ENCODE measurements around the gene COL4A1.

COL4A1 gene

GRCh38 chr13:110109910-110110309 lies 197.0 kb downstream of the COL4A1 start:
- H3K9me2 ChIP-seq (replicated peaks; ENCODE audit: insufficient read depth, low read length), result no peaks in the 10 kb centered on the region
- H3K9ac ChIP-seq (ENCODE audit: low read length), result no peak overlapping the region
- no peak overlapping the region for H3K4me2 ChIP-seq (ENCODE audit: low read depth, low read length)
- no peak overlapping the region for H2AFZ ChIP-seq (ENCODE audit: low read length)
- DNase-seq, result no peak
- H3K4me1 ChIP-seq (ENCODE audit: low read length), result no peaks in the 10 kb centered on the region
- H3K79me2 ChIP-seq (ENCODE audit: low read length), result no peaks in the 10 kb centered on the region
- no peak overlapping the region for H3K4me3 ChIP-seq (ENCODE audit: low read length)
- H3K9me3 ChIP-seq (replicated peaks; ENCODE audit: insufficient read depth, low read length), result no peaks in the 10 kb centered on the region
- no peaks in the 10 kb centered on the region for H3K27me3 ChIP-seq (replicated peaks; ENCODE audit: insufficient read depth, low read length)
- no peak overlapping the region for H3K27ac ChIP-seq (ENCODE audit: low read length)
- no peaks in the 10 kb centered on the region for H3F3A ChIP-seq (ENCODE audit: insufficient read depth, low read length)
- no peaks in the 10 kb centered on the region for H3K36me3 ChIP-seq (replicated peaks; ENCODE audit: insufficient read depth, low read length)
- TF ChIP-seq EZH2 (optimal IDR thresholded peaks at IDR 0.05; ENCODE audit: low read depth, low read length) (no peak), EZH2phosphoT487 (IDR thresholded peaks at IDR 0.05; ENCODE audit: low read length) (no peak), CTCF (IDR thresholded peaks at IDR 0.05; ENCODE audit: low read length) (no peak)
- H4K20me1 ChIP-seq (ENCODE audit: insufficient read depth, low read length), result no peaks in the 10 kb centered on the region

GRCh38 chr13:110109140-110109783 lies 197.7 kb downstream of the COL4A1 start:
- no peaks in the 10 kb centered on the region for H3K9me3 ChIP-seq (replicated peaks; ENCODE audit: insufficient read depth, low read length)
- no peaks in the 10 kb centered on the region for H4K20me1 ChIP-seq (ENCODE audit: insufficient read depth, low read length)
- no peak overlapping the region for H3K27ac ChIP-seq (ENCODE audit: low read length)
- H3K79me2 ChIP-seq (ENCODE audit: low read length), result no peaks in the 10 kb centered on the region
- no peaks in the 10 kb centered on the region for H3F3A ChIP-seq (ENCODE audit: insufficient read depth, low read length)
- no peaks in the 10 kb centered on the region for H3K9me2 ChIP-seq (replicated peaks; ENCODE audit: insufficient read depth, low read length)
- no peak for DNase-seq
- no peak overlapping the region for H3K9ac ChIP-seq (ENCODE audit: low read length)
- H3K27me3 ChIP-seq (replicated peaks; ENCODE audit: insufficient read depth, low read length), result no peaks in the 10 kb centered on the region
- no peaks in the 10 kb centered on the region for H3K36me3 ChIP-seq (replicated peaks; ENCODE audit: insufficient read depth, low read length)
- no peak overlapping the region for H2AFZ ChIP-seq (ENCODE audit: low read length)
- H3K4me1 ChIP-seq (ENCODE audit: low read length), result no peaks in the 10 kb centered on the region
- TF ChIP-seq EZH2 (optimal IDR thresholded peaks at IDR 0.05; ENCODE audit: low read depth, low read length), result no peak
- no peak for TF ChIP-seq CTCF (IDR thresholded peaks at IDR 0.05; ENCODE audit: low read length)
- no peak for TF ChIP-seq EZH2phosphoT487 (IDR thresholded peaks at IDR 0.05; ENCODE audit: low read length)
- no peak overlapping the region for H3K4me2 ChIP-seq (ENCODE audit: low read depth, low read length)
- no peak overlapping the region for H3K4me3 ChIP-seq (ENCODE audit: low read length)

GRCh38 chr13:110108348-110109139 lies 198.4 kb downstream of the COL4A1 start:
- Histone ChIP-seq H3K9me3 (replicated peaks; ENCODE audit: insufficient read depth, low read length) (no peaks in the 10 kb centered on the region), H4K20me1 (ENCODE audit: insufficient read depth, low read length) (no peaks in the 10 kb centered on the region), H3K4me2 (ENCODE audit: low read depth, low read length) (no peak overlapping the region), H3K27me3 (replicated peaks; ENCODE audit: insufficient read depth, low read length) (no peaks in the 10 kb centered on the region), H3K9ac (ENCODE audit: low read length) (no peak overlapping the region), H3K27ac (ENCODE audit: low read length) (no peak overlapping the region), H2AFZ (ENCODE audit: low read length) (no peak overlapping the region), H3K9me2 (replicated peaks; ENCODE audit: insufficient read depth, low read length) (no peaks in the 10 kb centered on the region), H3K79me2 (ENCODE audit: low read length) (no peaks in the 10 kb centered on the region), H3F3A (ENCODE audit: insufficient read depth, low read length) (no peaks in the 10 kb centered on the region), H3K4me3 (ENCODE audit: low read length) (no peak overlapping the region), H3K4me1 (ENCODE audit: low read length) (no peaks in the 10 kb centered on the region), H3K36me3 (replicated peaks; ENCODE audit: insufficient read depth, low read length) (no peaks in the 10 kb centered on the region)
- peak; percentile 59 for DNase-seq
- TF ChIP-seq EZH2 (optimal IDR thresholded peaks at IDR 0.05; ENCODE audit: low read depth, low read length), result no peak
- TF ChIP-seq CTCF (IDR thresholded peaks at IDR 0.05; ENCODE audit: low read length), result peak; percentile 66
- no peak for TF ChIP-seq EZH2phosphoT487 (IDR thresholded peaks at IDR 0.05; ENCODE audit: low read length)

Data from MM.1S (cell line).